Common myeloid progenitor, CD34-positive (primary cell): ENCODE results near the gene KRTAP29-1.
"Not testable (repeated sequence)": the region's sequence is repeated elsewhere in the genome, so short reads cannot be mapped to it uniquely, and the experiment has no call there.

Source experiments
- CTCF ChIA-PET: fragments of 350-600 bp; sonication (Branson Sonifier 250); formaldehyde crosslinking; loops from one replicate; lab custom pipeline; 2021; ENCODE audit warnings: antibody characterized with exemption; lab: Charles Lee
- POLR2A ChIA-PET: fragments of 350-600 bp; sonication (Branson Sonifier 250); formaldehyde crosslinking; loops from one replicate; lab custom pipeline; 2021; ENCODE audit warnings: antibody characterized with exemption; lab: Charles Lee
- DNase-seq, 3 donors: peaks; one replicate each; pipeline versions ENCODE4 v3.0.0 to v3.0.0-alpha.2; 2013
- H3K27ac ChIP-seq, 2 experiments: 1 replicate in 1 of 2; 2 replicates in 1 of 2; pipeline ENCODE4 v1.7.0; 2013; ENCODE audit warnings: inconsistent platforms in 2 of 2, low read length in 2 of 2, mild to moderate bottlenecking in 2 of 2, low read depth in 1 of 2, moderate library complexity in 1 of 2; ENCODE audit not compliant: severe bottlenecking in 2 of 2, insufficient read depth in 1 of 2, poor library complexity in 1 of 2
- H3K27me3 ChIP-seq, 5 experiments: replicated peaks in 2 of 5; 1 replicate in 3 of 5; 2 replicates in 2 of 5; pipeline versions ENCODE4 v1.6.1 to v1.7.0; 2013; ENCODE audit warnings: low read length in 4 of 5, mild to moderate bottlenecking in 2 of 5, moderate library complexity in 2 of 5, inconsistent platforms in 1 of 5; ENCODE audit not compliant: insufficient read depth in 5 of 5, control insufficient read depth in 4 of 5
- H3K36me3 ChIP-seq, 4 experiments: 1 replicate in 2 of 4; 2 replicates in 2 of 4; pipeline versions ENCODE4 v1.6.1 to v1.7.0; 2013; ENCODE audit warnings: low read length in 3 of 4, control low read depth in 1 of 4, mild to moderate bottlenecking in 1 of 4; ENCODE audit not compliant: control insufficient read depth in 4 of 4, insufficient read depth in 4 of 4
- H3K4me1 ChIP-seq, 4 experiments: 1 replicate in 3 of 4; 2 replicates in 1 of 4; pipeline versions ENCODE4 v1.6.1 to v1.7.1; 2013; ENCODE audit warnings: low read length in 3 of 4, mild to moderate bottlenecking in 3 of 4, control low read depth in 1 of 4, inconsistent platforms in 1 of 4, moderate library complexity in 1 of 4; ENCODE audit not compliant: control insufficient read depth in 4 of 4, insufficient read depth in 4 of 4; ENCODE audit errors: control extremely low read depth in 1 of 4
- H3K4me3 ChIP-seq, 7 experiments: 1 replicate in 4 of 7; 2 replicates in 3 of 7; pipeline versions ENCODE4 v1.5.1 to v1.7.0; 2013; ENCODE audit warnings: mild to moderate bottlenecking in 7 of 7, low read length in 6 of 7, moderate library complexity in 6 of 7, inconsistent platforms in 2 of 7, low read depth in 2 of 7, control low read depth in 1 of 7; ENCODE audit not compliant: insufficient read depth in 4 of 7, control insufficient read depth in 1 of 7; ENCODE audit errors: extremely low read depth in 1 of 7
- H3K9me3 ChIP-seq, 5 experiments: 1 replicate in 4 of 5; 2 replicates in 1 of 5; pipeline versions ENCODE4 v1.6.1 to v1.7.1; 2013; ENCODE audit warnings: low read length in 4 of 5, mild to moderate bottlenecking in 2 of 5, inconsistent platforms in 1 of 5, low read depth in 1 of 5, moderate library complexity in 1 of 5; ENCODE audit not compliant: control insufficient read depth in 4 of 5, insufficient read depth in 2 of 5; ENCODE audit errors: control extremely low read depth in 1 of 5
- WGBS: methylation state at CpG from one replicate; pipeline ENCODE4 v1.1.5; 2013; ENCODE audit not compliant: insufficient coverage; 5-methylcytosine and 5-hydroxymethylcytosine counted together

Gene KRTAP29-1

DNA sequence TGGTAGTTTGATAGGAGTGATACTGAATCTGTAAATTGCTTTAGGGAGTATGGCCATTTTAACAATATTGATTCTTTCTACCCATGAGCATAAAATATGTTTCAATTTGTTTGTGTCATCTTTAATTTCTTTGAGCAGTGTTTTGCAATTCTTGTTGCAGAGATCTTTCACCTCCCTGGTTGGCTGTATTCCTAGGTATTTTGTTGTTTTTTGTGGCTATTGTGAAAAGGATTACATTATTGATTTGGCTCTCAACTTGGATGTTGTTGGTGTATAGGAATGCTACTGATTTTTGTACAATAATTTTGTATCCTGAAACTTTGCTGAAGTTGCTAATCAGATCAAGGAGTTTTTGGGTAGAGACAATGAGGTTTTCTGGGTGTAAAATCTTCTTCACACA, 44.2 kb downstream of the KRTAP29-1 start:
- no peak overlapping the region for H3K27ac ChIP-seq
- no peaks in the 10 kb centered on the region for H3K4me1 ChIP-seq
- DNase-seq: no peak
- no peak overlapping the region for H3K4me3 ChIP-seq
- no peaks in the 10 kb centered on the region for H3K9me3 ChIP-seq
- H3K36me3 ChIP-seq: no peaks in the 10 kb centered on the region
- H3K27me3 ChIP-seq: peaks cover 0 to 8% (median 0%) of the 10 kb centered on the region in 5 experiments
- ChIA-PET POLR2A (no interaction called here), CTCF (no interaction called here)

DNA sequence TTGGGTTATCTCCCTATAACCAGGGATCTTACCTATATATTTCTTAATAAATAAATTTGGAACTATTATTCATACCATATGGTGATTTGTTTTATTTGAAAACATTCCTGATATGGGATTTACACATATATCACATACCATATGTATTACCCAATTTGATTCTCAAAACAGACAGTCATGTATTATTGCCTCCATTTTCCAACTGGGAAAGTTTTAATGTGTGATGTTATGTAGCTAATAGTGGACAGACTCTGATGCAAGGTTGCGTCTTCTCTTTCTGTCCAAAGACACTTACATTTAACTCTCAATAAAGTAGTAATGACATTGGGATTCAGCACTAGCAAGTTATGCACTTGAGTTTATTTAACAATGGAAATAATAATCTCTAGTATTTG, 46.4 kb downstream of the KRTAP29-1 start:
- Histone ChIP-seq H3K27ac (no peak overlapping the region), H3K4me3 (no peak overlapping the region), H3K4me1 (no peaks in the 10 kb centered on the region), H3K36me3 (no peaks in the 10 kb centered on the region), H3K9me3 (no peaks in the 10 kb centered on the region), H3K27me3 (peaks cover 0 to 8% (median 0%) of the 10 kb centered on the region in 5 experiments)
- no CpG with 5 or more reads among the region's 1 CpG for WGBS
- DNase-seq: no peak
- POLR2A ChIA-PET: no interaction called here
- CTCF ChIA-PET: no interaction called here

DNA sequence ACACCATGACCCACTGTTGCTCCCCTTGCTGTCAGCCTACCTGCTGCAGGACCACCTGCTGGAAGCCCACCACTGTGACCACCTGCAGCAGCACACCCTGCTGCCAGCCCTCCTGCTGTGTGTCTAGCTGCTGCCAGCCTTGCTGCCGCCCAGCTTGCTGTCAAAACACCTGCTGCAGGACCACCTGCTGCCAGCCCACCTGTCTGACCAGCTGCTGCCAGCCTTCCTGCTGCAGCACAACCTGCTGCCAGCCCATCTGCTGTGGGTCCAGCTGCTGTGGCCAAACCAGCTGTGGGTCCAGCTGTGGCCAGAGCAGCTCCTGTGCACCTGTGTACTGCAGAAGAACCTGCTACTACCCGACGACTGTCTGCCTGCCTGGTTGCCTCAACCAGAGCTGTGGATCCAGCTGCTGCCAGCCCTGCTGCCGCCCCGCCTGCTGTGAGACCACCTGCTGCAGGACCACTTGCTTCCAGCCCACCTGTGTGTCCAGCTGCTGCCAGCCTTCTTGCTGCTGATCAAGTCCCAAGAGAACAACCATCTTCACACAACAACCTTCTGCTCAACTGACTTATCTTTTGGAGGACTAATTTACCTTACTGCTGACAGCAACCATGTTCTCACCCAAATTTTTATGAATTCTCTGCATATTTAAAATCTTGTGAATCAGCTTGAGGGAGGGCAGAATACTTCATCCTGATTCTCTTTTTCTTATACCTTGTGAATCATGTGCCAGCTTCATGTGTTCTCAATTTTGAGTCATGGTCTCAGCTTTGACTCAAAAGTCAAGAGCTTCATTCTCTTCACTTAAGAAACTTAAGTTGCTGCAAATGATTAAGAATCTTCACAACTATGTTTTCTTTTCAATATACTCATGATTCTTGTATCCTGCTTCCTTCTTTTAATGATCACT, 47.0 kb downstream of the KRTAP29-1 start, which contains the start of gene KRTAP9-9:
Gene KRTAP9-9 (plus strand): TSS at position 4 of the 910 bp plus-strand sequence.
- 98% methylated on average over 5 of the region's 5 CpGs for WGBS
- DNase-seq, POLR2A ChIA-PET: not testable (repeated sequence)

DNA sequence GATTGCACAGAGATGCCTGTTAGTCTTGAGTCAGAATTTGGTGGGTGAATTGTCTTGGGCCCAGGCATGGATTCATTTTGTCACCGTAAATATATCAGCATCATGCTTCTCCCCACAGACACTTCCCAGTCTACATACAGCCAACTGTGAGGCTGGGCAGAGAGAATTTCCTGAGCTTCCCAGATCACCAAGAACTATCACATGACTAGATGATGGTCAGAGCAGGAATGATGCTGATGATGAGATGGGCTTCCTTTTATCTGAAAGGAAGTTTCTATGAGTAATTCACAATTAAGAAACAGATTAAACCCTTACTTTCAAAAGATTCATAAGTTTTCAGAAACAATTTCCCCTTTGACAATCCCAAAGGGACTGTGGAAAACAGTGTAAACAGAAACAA, 47.8 kb downstream of the KRTAP29-1 start:
- H3K9me3 ChIP-seq: no peaks in the 10 kb centered on the region
- H3K27ac ChIP-seq: no peak overlapping the region
- ChIA-PET POLR2A (no interaction called here), CTCF (no interaction called here)
- no CpG with 5 or more reads among the region's 1 CpG for WGBS
- H3K4me1 ChIP-seq: no peaks in the 10 kb centered on the region
- no peaks in the 10 kb centered on the region for H3K36me3 ChIP-seq
- H3K4me3 ChIP-seq: no peak overlapping the region
- no peak for DNase-seq
- H3K27me3 ChIP-seq: peaks cover 0 to 11% (median 0%) of the 10 kb centered on the region in 5 experiments

More for the DNA sequence above, 47.0 kb downstream of the KRTAP29-1 start, which contains the start of gene KRTAP9-9:
- H3K36me3 ChIP-seq, CTCF ChIA-PET, H3K4me3 ChIP-seq, H3K27ac ChIP-seq, H3K4me1 ChIP-seq, H3K27me3 ChIP-seq, H3K9me3 ChIP-seq: not testable (repeated sequence)
